Mesangial cell (primary cell): ENCODE measurements around the gene MTNR1A. TPM values are rescaled to one million over a fixed set of nuclear protein-coding genes. Genes with fewer than 3 reads are reported as not detected.

ENCODE experiments used
- total RNA-seq: library from RNA; depleted of rRNA; stranded (reverse); fragments of >200 nt; gene quantifications from 2 replicates; pipeline ENCODE4 v1.2.3, GENCODE V29; 2015

MTNR1A gene
- total RNA-seq: 0.16 TPM in 1 of 2 replicates, not detected in the other

GRCh38 chr4:186554914-186555827, at the start of gene MTNR1A:
MTNR1A (minus strand) TSS chr4:186555567; CDS start chr4:186555365, 202 bp downstream.

Other genes starting within 250 kb of the MTNR1A start
- 378 and 559 TPM in 2 replicates for gene FAT1, start 168.3 kb upstream of the MTNR1A start, total RNA-seq